ENCODE results near the gene YIPF5.

The YIPF5 gene

GRCh38 chr5:144128844-144129243 lies 41.6 kb downstream of the YIPF5 start:
- Mint-ChIP-seq H3K4me1 (ENCODE audit: low read depth) (peaks cover 8% of the 10 kb centered on the region), H3K4me3 (no peak overlapping the region), H3K9me3 (no peaks in the 10 kb centered on the region), H3K36me3 (ENCODE audit: low read depth) (no peaks in the 10 kb centered on the region), H3K27me3 (no peaks in the 10 kb centered on the region), H3K27ac (no peak overlapping the region)
- intact Hi-C loops (cut with micrococcal nuclease), result no loop called here

- Mint-ChIP-seq H3K4me3 (no peak overlapping the region), H3K36me3 (ENCODE audit: low read depth) (no peaks in the 10 kb centered on the region), H3K4me1 (ENCODE audit: low read depth) (peaks cover 8% of the 10 kb centered on the region), H3K27ac (no peak overlapping the region), H3K9me3 (no peaks in the 10 kb centered on the region), H3K27me3 (no peaks in the 10 kb centered on the region)
- intact Hi-C loops (cut with micrococcal nuclease), result no loop called here
Observed at GRCh38 chr5:144126707-144127106, 43.8 kb downstream of the YIPF5 start.

- no peak overlapping the region for H3K4me3 Mint-ChIP-seq
- H3K27ac Mint-ChIP-seq, result no peak overlapping the region
- H3K27me3 Mint-ChIP-seq, result no peaks in the 10 kb centered on the region
- H3K36me3 Mint-ChIP-seq (ENCODE audit: low read depth), result no peaks in the 10 kb centered on the region
- intact Hi-C loops (cut with micrococcal nuclease), result no loop called here
- no peaks in the 10 kb centered on the region for H3K4me1 Mint-ChIP-seq (ENCODE audit: low read depth)
- H3K9me3 Mint-ChIP-seq, result no peaks in the 10 kb centered on the region
Observed at GRCh38 chr5:144125163-144125726, 45.2 kb downstream of the YIPF5 start.

GRCh38 chr5:144122641-144123040 lies 47.8 kb downstream of the YIPF5 start:
- Mint-ChIP-seq H3K9me3 (no peaks in the 10 kb centered on the region), H3K4me3 (no peak overlapping the region)

GRCh38 chr5:144122081-144122480 lies 48.4 kb downstream of the YIPF5 start:
- Mint-ChIP-seq H3K36me3 (ENCODE audit: low read depth) (no peaks in the 10 kb centered on the region), H3K4me1 (ENCODE audit: low read depth) (no peaks in the 10 kb centered on the region), H3K9me3 (no peaks in the 10 kb centered on the region), H3K27me3 (no peaks in the 10 kb centered on the region), H3K4me3 (no peak overlapping the region), H3K27ac (no peak overlapping the region)
- intact Hi-C loops (cut with micrococcal nuclease), result no loop called here

More at GRCh38 chr5:144122641-144123040, 47.8 kb downstream of the YIPF5 start:
- no peaks in the 10 kb centered on the region for H3K36me3 Mint-ChIP-seq (ENCODE audit: low read depth)
- H3K4me1 Mint-ChIP-seq (ENCODE audit: low read depth), result no peaks in the 10 kb centered on the region
- H3K27me3 Mint-ChIP-seq, result no peaks in the 10 kb centered on the region
- H3K27ac Mint-ChIP-seq, result no peak overlapping the region
- intact Hi-C loops (cut with micrococcal nuclease), result no loop called here

GRCh38 chr5:144121577-144121976 lies 48.9 kb downstream of the YIPF5 start:
- H3K27me3 Mint-ChIP-seq, result no peaks in the 10 kb centered on the region
- H3K4me1 Mint-ChIP-seq (ENCODE audit: low read depth), result no peaks in the 10 kb centered on the region
- no peak overlapping the region for H3K4me3 Mint-ChIP-seq
- H3K9me3 Mint-ChIP-seq, result no peaks in the 10 kb centered on the region
- intact Hi-C loops (cut with micrococcal nuclease), result no loop called here
- no peaks in the 10 kb centered on the region for H3K36me3 Mint-ChIP-seq (ENCODE audit: low read depth)
- H3K27ac Mint-ChIP-seq, result no peak overlapping the region

- Mint-ChIP-seq H3K27ac (no peak overlapping the region), H3K27me3 (no peaks in the 10 kb centered on the region), H3K36me3 (ENCODE audit: low read depth) (no peaks in the 10 kb centered on the region), H3K9me3 (no peaks in the 10 kb centered on the region), H3K4me3 (no peak overlapping the region), H3K4me1 (ENCODE audit: low read depth) (no peaks in the 10 kb centered on the region)
- intact Hi-C loops (cut with micrococcal nuclease), result no loop called here
Observed at GRCh38 chr5:144120661-144121180, 49.7 kb downstream of the YIPF5 start.

GRCh38 chr5:144117412-144117811 lies 53.0 kb downstream of the YIPF5 start:
- Mint-ChIP-seq H3K36me3 (ENCODE audit: low read depth) (no peaks in the 10 kb centered on the region), H3K4me1 (ENCODE audit: low read depth) (no peaks in the 10 kb centered on the region), H3K27ac (no peak overlapping the region), H3K27me3 (no peaks in the 10 kb centered on the region), H3K4me3 (no peak overlapping the region), H3K9me3 (no peaks in the 10 kb centered on the region)
- intact Hi-C loops (cut with micrococcal nuclease), result no loop called here

GRCh38 chr5:144114571-144114970 lies 55.9 kb downstream of the YIPF5 start:
- Mint-ChIP-seq H3K27me3 (peaks cover 3% of the 10 kb centered on the region), H3K4me3 (no peak overlapping the region), H3K36me3 (ENCODE audit: low read depth) (no peaks in the 10 kb centered on the region), H3K9me3 (no peaks in the 10 kb centered on the region), H3K4me1 (ENCODE audit: low read depth) (no peaks in the 10 kb centered on the region), H3K27ac (no peak overlapping the region)
- intact Hi-C loops (cut with micrococcal nuclease), result no loop called here
